Naive thymus-derived CD4-positive, alpha-beta T cell (primary cell): ENCODE data around the gene ZBTB7C. TPM values are rescaled to one million over a fixed set of nuclear protein-coding genes. Genes with fewer than 3 reads are reported as not detected.

Source experiments
- ATAC-seq: fragments of 150-1000 bp; cut with Tn5 transposase; 2 replicates; pipeline ENCODE4 v1.10.0; 2021; ENCODE audit warnings: mild to moderate bottlenecking, moderate library complexity
- CTCF ChIA-PET: fragments of 350-600 bp; sonication (Branson Sonifier 250); formaldehyde crosslinking; loops from one replicate; lab custom pipeline; 2021; ENCODE audit warnings: antibody characterized with exemption; lab: Charles Lee
- POLR2A ChIA-PET: fragments of 350-600 bp; sonication (Branson Sonifier 250); formaldehyde crosslinking; loops from one replicate; lab custom pipeline; 2021; ENCODE audit warnings: antibody characterized with exemption, inconsistent platforms; lab: Charles Lee
- DNase-seq, 9 donors: peaks; one replicate each; pipeline versions ENCODE4 v3.0.0 to v3.0.0-alpha.2; 2020 to 2022; ENCODE audit warnings: mixed read lengths in 1 of 9
- H3K27ac ChIP-seq: one replicate; pipeline ENCODE4 v1.7.0; 2013; ENCODE audit warnings: mild to moderate bottlenecking, low read depth, low read length, moderate library complexity
- H3K27me3 ChIP-seq, 2 donors: one replicate each; pipeline ENCODE4 v1.7.0; 2013; ENCODE audit warnings: low read length in 2 of 2, mild to moderate bottlenecking in 2 of 2, moderate library complexity in 2 of 2; ENCODE audit not compliant: control insufficient read depth in 2 of 2, insufficient read depth in 2 of 2
- H3K36me3 ChIP-seq, 3 experiments: 1 replicate in 2 of 3; 2 replicates in 1 of 3; pipeline ENCODE4 v1.7.0; 2013; ENCODE audit warnings: low read length in 3 of 3, mild to moderate bottlenecking in 3 of 3, moderate library complexity in 1 of 3; ENCODE audit not compliant: insufficient read depth in 3 of 3, control insufficient read depth in 2 of 3
- H3K4me1 ChIP-seq, 2 donors: one replicate each; pipeline ENCODE4 v1.7.0; 2013; ENCODE audit warnings: low read length in 2 of 2, mild to moderate bottlenecking in 2 of 2, moderate library complexity in 1 of 2; ENCODE audit not compliant: control insufficient read depth in 2 of 2, insufficient read depth in 2 of 2
- H3K4me3 ChIP-seq: 2 replicates; pipeline ENCODE4 v1.7.0; 2013; ENCODE audit warnings: mild to moderate bottlenecking, low read length
- H3K9me3 ChIP-seq, 3 experiments: 1 replicate in 2 of 3; 2 replicates in 1 of 3; pipeline ENCODE4 v1.7.0; 2013; ENCODE audit warnings: low read length in 3 of 3; ENCODE audit not compliant: control insufficient read depth in 2 of 3
- H3K27ac Mint-ChIP-seq, 9 donors: one replicate each; pipeline ENCODE4 v1.8.0; 2020 to 2022; ENCODE audit warnings: mixed read lengths in 9 of 9, mild to moderate bottlenecking in 8 of 9, moderate library complexity in 5 of 9, inconsistent platforms in 2 of 9
- H3K27me3 Mint-ChIP-seq, 5 donors: one replicate each; pipeline ENCODE4 v1.8.0; 2021 to 2022; ENCODE audit warnings: mixed read lengths in 5 of 5, mild to moderate bottlenecking in 1 of 5
- H3K36me3 Mint-ChIP-seq, 5 donors: one replicate each; pipeline ENCODE4 v1.8.0; 2020 to 2022; ENCODE audit warnings: mixed read lengths in 5 of 5, mild to moderate bottlenecking in 3 of 5, inconsistent platforms in 1 of 5
- H3K4me1 Mint-ChIP-seq, 7 donors: one replicate each; pipeline ENCODE4 v1.8.0; 2020 to 2022; ENCODE audit warnings: mixed read lengths in 7 of 7, mild to moderate bottlenecking in 3 of 7, inconsistent platforms in 1 of 7
- H3K4me3 Mint-ChIP-seq, 10 donors: one replicate each; pipeline ENCODE4 v1.8.0; 2020 to 2022; ENCODE audit warnings: mild to moderate bottlenecking in 10 of 10, mixed read lengths in 10 of 10, moderate library complexity in 6 of 10, inconsistent platforms in 2 of 10
- H3K9me3 Mint-ChIP-seq, 11 donors: one replicate each; pipeline ENCODE4 v1.8.0; 2020 to 2022; ENCODE audit warnings: mixed read lengths in 11 of 11, mild to moderate bottlenecking in 4 of 11, inconsistent platforms in 1 of 11, moderate library complexity in 1 of 11
- intact Hi-C, 2 donors: fragments of 100-400 bp; cut with micrococcal nuclease; formaldehyde crosslinking; loops; one replicate each; pipeline ENCODE4 v1.15.1; 2023
- polyA plus RNA-seq, 2 donors: library from polyadenylated mRNA; unstranded; fragments of 300-500 nt; fragmentation: Illumina TruSeq; gene quantifications; one replicate each; pipeline ENCODE4 v1.2.3, GENCODE V29; 2021
- total RNA-seq, 6 experiments: library from RNA in 5 of 6; stranded (reverse) in 5 of 6; gene quantifications; 1 replicate in 5 of 6; 2 replicates in 1 of 6; pipeline ENCODE4 v1.2.3 and lab custom pipeline; 2021 to 2026

Gene ZBTB7C
- total and polyA plus RNA-seq, 7 experiments from 2014 or later: 0.51 TPM; not detected in 6

DNA sequence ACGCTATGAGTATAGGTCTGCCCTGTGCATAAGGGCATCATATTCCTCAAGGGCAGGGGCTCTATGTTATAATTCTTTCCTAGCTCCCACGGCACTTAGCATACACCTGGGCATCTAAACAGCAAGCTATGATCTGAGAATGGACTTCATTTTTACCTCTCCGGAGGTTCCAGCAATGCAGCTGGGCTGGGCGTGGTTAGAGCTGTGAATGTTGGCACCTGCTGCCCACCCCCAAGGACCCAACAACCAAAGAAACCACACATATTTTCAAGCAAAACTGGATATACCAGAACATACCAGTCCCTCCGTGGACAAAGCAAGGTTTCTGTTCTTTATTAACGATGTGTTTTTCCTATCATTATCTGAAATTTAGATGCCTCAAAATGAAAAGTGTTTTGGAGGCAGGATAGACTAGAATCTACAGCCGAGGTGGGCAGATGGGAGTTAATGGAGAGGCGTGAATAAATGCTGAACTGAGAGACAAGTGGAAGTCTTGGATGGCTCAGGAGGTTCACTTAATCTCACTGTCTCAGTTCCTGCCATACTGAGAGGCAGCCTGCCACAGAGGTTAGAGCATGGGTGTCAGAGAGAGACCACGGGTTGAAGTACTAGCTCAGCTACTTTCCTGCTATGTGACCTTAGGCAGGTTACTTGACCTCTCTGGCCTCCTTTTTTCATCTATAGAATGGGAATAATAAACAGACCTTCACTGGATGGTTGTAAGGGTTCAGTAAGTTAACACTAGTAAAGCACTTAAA lies 292.1 kb downstream of the ZBTB7C start:
- Histone ChIP-seq H3K27ac (no peak overlapping the region), H3K4me1 (no peaks in the 10 kb centered on the region), H3K36me3 (no peaks in the 10 kb centered on the region), H3K9me3 (no peaks in the 10 kb centered on the region), H3K27me3 (no peaks in the 10 kb centered on the region), H3K4me3 (no peak overlapping the region)
- Mint-ChIP-seq H3K36me3 (no peaks in the 10 kb centered on the region), H3K27ac (no peak overlapping the region), H3K9me3 (peaks cover 0 to 1% (median 0%) of the 10 kb centered on the region in 11 donors), H3K4me1 (no peaks in the 10 kb centered on the region), H3K27me3 (peaks cover 0 to 29% (median 4%) of the 10 kb centered on the region in 5 donors), H3K4me3 (no peak overlapping the region)
- DNase-seq: no peak
- POLR2A ChIA-PET: no interaction called here
- no peak for ATAC-seq
- intact Hi-C loops: no loop called here
- CTCF ChIA-PET: no interaction called here

- Mint-ChIP-seq H3K27me3 (peaks cover 0 to 32% (median 7%) of the 10 kb centered on the region in 5 donors), H3K27ac (no peak overlapping the region), H3K9me3 (peaks cover 0 to 1% (median 0%) of the 10 kb centered on the region in 11 donors), H3K4me1 (no peaks in the 10 kb centered on the region), H3K4me3 (no peak overlapping the region), H3K36me3 (no peaks in the 10 kb centered on the region)
- no peak overlapping the region for H3K4me3 ChIP-seq
- H3K27ac ChIP-seq: no peak overlapping the region
- no peaks in the 10 kb centered on the region for H3K36me3 ChIP-seq
- POLR2A ChIA-PET: no interaction called here
- no peaks in the 10 kb centered on the region for H3K27me3 ChIP-seq
- intact Hi-C loops: no loop called here
- ATAC-seq (no peak), DNase-seq (no peak)
- H3K4me1 ChIP-seq: no peaks in the 10 kb centered on the region
- no peaks in the 10 kb centered on the region for H3K9me3 ChIP-seq
- CTCF ChIA-PET: no interaction called here
Observed at GRCh38 chr18:48116017-48116416, 293.2 kb downstream of the ZBTB7C start.

GRCh38 chr18:48113691-48114090 lies 295.5 kb downstream of the ZBTB7C start:
- Histone ChIP-seq H3K4me3 (no peak overlapping the region), H3K4me1 (no peaks in the 10 kb centered on the region), H3K36me3 (no peaks in the 10 kb centered on the region), H3K27ac (no peak overlapping the region), H3K27me3 (no peaks in the 10 kb centered on the region), H3K9me3 (no peaks in the 10 kb centered on the region)
- ChIA-PET CTCF (no interaction called here), POLR2A (no interaction called here)
- Mint-ChIP-seq H3K4me3 (no peak overlapping the region), H3K36me3 (no peaks in the 10 kb centered on the region), H3K27me3 (peaks cover 0 to 36% (median 10%) of the 10 kb centered on the region in 5 donors), H3K4me1 (no peaks in the 10 kb centered on the region), H3K27ac (no peak overlapping the region), H3K9me3 (peaks cover 0 to 1% (median 0%) of the 10 kb centered on the region in 11 donors)
- intact Hi-C loops: no loop called here
- DNase-seq (no peak), ATAC-seq (no peak)

DNA sequence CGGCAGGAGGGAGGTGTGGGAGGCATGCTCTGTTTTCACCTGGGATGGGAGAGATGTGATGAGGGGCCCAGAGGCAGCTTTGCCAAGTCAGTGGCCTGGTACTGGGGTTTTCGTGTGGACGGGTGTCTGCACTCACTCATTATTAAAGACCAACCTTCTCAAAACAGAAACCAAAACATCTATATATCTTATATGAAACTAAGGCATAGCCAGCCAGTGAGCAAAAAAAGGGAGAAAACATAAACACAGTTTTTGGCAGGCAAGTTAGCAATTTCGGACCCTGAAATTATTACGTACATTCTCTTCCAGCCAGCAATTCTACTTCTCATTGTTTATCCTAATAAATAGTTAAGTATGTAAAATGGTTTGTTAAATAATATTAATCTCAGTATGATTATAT lies 297.6 kb downstream of the ZBTB7C start:
- CTCF ChIA-PET: no interaction called here
- POLR2A ChIA-PET: no interaction called here
- intact Hi-C loops: no loop called here
- Mint-ChIP-seq H3K4me3 (no peak overlapping the region), H3K36me3 (no peaks in the 10 kb centered on the region), H3K4me1 (peaks cover 0 to 4% (median 0%) of the 10 kb centered on the region in 7 donors), H3K27ac (no peak overlapping the region), H3K27me3 (peaks cover under 1 to 38% (median 21%) of the 10 kb centered on the region in 5 donors), H3K9me3 (peaks cover 0 to 1% (median 0%) of the 10 kb centered on the region in 11 donors)
- no peaks in the 10 kb centered on the region for H3K4me1 ChIP-seq
- no peaks in the 10 kb centered on the region for H3K9me3 ChIP-seq
- H3K4me3 ChIP-seq: no peak overlapping the region
- H3K36me3 ChIP-seq: no peaks in the 10 kb centered on the region
- H3K27me3 ChIP-seq: no peaks in the 10 kb centered on the region
- DNase-seq: no peak
- no peak for ATAC-seq
- H3K27ac ChIP-seq: no peak overlapping the region

DNA sequence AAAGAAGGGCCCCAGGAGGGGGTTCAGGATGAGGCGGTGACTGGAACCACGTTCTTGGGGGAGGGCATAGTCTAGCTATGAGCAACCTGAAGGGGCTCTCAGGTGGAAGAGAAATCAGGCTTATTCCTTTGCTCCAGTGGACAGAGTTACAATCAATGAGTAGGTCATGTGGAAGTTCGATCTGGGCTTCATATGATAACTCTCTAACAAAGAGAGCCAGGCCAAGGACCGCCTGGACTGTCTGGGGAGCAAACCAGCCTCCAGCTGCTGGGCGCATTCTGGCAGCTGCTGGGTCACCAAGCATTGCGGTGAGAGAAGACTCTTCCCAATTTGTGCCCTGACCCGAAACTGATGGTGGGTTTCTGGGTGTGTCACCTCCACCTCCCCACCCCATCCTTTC lies 298.4 kb downstream of the ZBTB7C start:
- H3K9me3 Mint-ChIP-seq: peaks cover 0 to 1% (median 0%) of the 10 kb centered on the region in 11 donors
- H3K4me3 ChIP-seq: no peak overlapping the region
- no peaks in the 10 kb centered on the region for H3K36me3 ChIP-seq
- H3K27ac Mint-ChIP-seq: peak overlapping the region in 1 of 9 donors; percentile 22
- H3K27me3 ChIP-seq: no peaks in the 10 kb centered on the region
- ATAC-seq (no peak), DNase-seq (no peak)
- H3K4me3 Mint-ChIP-seq: no peak overlapping the region
- H3K36me3 Mint-ChIP-seq: no peaks in the 10 kb centered on the region
- peaks cover 0 to 4% (median 0%) of the 10 kb centered on the region in 7 donors for H3K4me1 Mint-ChIP-seq
- no peaks in the 10 kb centered on the region for H3K9me3 ChIP-seq
- peaks cover 7 to 44% (median 25%) of the 10 kb centered on the region in 5 donors for H3K27me3 Mint-ChIP-seq
- no peaks in the 10 kb centered on the region for H3K4me1 ChIP-seq
- ChIA-PET CTCF (no interaction called here), POLR2A (no interaction called here)
- no peak overlapping the region for H3K27ac ChIP-seq
- intact Hi-C loops: no loop called here

DNA sequence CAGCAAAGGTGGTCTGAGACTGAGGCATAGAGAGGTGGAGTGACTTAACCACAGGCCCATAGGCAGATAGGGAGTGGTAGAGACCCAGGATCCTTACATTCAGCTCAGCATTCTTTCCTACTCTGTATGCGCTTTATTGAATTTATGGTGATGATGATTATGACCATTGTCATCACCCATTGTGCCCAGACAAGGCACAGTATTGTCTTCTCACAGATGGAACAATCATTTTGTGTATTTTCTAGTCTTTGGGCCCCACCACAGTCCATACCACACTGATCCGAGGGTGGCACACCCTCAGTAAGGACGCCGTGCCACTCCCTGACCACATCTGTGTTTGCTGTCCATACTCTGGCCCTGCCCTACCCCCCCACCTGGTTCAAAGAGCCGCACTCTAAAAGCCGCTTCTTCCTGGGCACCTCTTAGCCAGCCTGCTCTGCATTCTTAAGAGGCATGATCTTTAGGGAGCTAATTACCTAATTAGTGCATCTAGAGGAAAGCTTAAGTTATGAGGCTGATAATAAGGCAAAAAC lies 299.2 kb downstream of the ZBTB7C start:
- Mint-ChIP-seq H3K4me3 (no peak overlapping the region), H3K36me3 (no peaks in the 10 kb centered on the region), H3K27me3 (peaks cover 7 to 42% (median 29%) of the 10 kb centered on the region in 5 donors), H3K4me1 (peaks cover 0 to 4% (median 0%) of the 10 kb centered on the region in 7 donors), H3K9me3 (peaks cover 0 to 1% (median 0%) of the 10 kb centered on the region in 11 donors), H3K27ac (no peak overlapping the region)
- DNase-seq: no peak
- H3K27ac ChIP-seq: no peak overlapping the region
- ChIA-PET CTCF (no interaction called here), POLR2A (no interaction called here)
- intact Hi-C loops: no loop called here
- no peak for ATAC-seq
- H3K9me3 ChIP-seq: no peaks in the 10 kb centered on the region
- H3K4me1 ChIP-seq: no peaks in the 10 kb centered on the region
- H3K36me3 ChIP-seq: no peaks in the 10 kb centered on the region
- no peaks in the 10 kb centered on the region for H3K27me3 ChIP-seq
- no peak overlapping the region for H3K4me3 ChIP-seq

GRCh38 chr18:48108136-48108535 lies 301.0 kb downstream of the ZBTB7C start:
- H3K4me3 Mint-ChIP-seq: no peak overlapping the region
- no peaks in the 10 kb centered on the region for H3K9me3 Mint-ChIP-seq
- H3K36me3 Mint-ChIP-seq: no peaks in the 10 kb centered on the region
- H3K9me3 ChIP-seq: no peaks in the 10 kb centered on the region
- no peak for DNase-seq
- peaks cover 7 to 40% (median 32%) of the 10 kb centered on the region in 5 donors for H3K27me3 Mint-ChIP-seq
- POLR2A ChIA-PET: no interaction called here
- peaks cover 0 to 4% (median 0%) of the 10 kb centered on the region in 7 donors for H3K4me1 Mint-ChIP-seq
- no peak overlapping the region for H3K4me3 ChIP-seq
- no peak overlapping the region for H3K27ac Mint-ChIP-seq
- H3K27ac ChIP-seq: no peak overlapping the region
- no peak for ATAC-seq
- H3K27me3 ChIP-seq: no peaks in the 10 kb centered on the region
- CTCF ChIA-PET: no interaction called here
- intact Hi-C loops: no loop called here
- no peaks in the 10 kb centered on the region for H3K36me3 ChIP-seq
- H3K4me1 ChIP-seq: no peaks in the 10 kb centered on the region
